GM08714 (cell line): ENCODE data around the gene PDK1.
"Not testable (repeated sequence)": the region's sequence is repeated elsewhere in the genome, so short reads cannot be mapped to it uniquely, and the experiment has no call there.

ENCODE experiments used
- H3K4me3 ChIP-seq: fragments of 200-500 bp; sonication (Bioruptor generic); 2 replicates; pipeline ENCODE4 v1.5.1; 2014; ENCODE audit warnings: mild to moderate bottlenecking, low read length, inconsistent platforms
- ZNF274 ChIP-seq: IDR thresholded peaks from 2 replicates; pipeline ENCODE4 v1.6.1; 2012; ENCODE audit warnings: mild to moderate bottlenecking, low read depth, low read length

PDK1 gene

GRCh38 chr2:172539767-172540166 is 16.1 kb upstream of the PDK1 start:
- H3K4me3 ChIP-seq = no peak overlapping the region
- TF ChIP-seq ZNF274 = no peak

GRCh38 chr2:172540421-172540820 is 15.5 kb upstream of the PDK1 start:
- no peak for TF ChIP-seq ZNF274
- H3K4me3 ChIP-seq = no peak overlapping the region

- no peak for TF ChIP-seq ZNF274
- H3K4me3 ChIP-seq = no peak overlapping the region
Observed at GRCh38 chr2:172545408-172546075, 10.3 kb upstream of the PDK1 start.

GRCh38 chr2:172549131-172549530 is 6.8 kb upstream of the PDK1 start:
- no peak overlapping the region for H3K4me3 ChIP-seq
- TF ChIP-seq ZNF274 = no peak

GRCh38 chr2:172549802-172550201 is 6.1 kb upstream of the PDK1 start:
- not testable (repeated sequence) for H3K4me3 ChIP-seq

- no peak overlapping the region for H3K4me3 ChIP-seq
- no peak for TF ChIP-seq ZNF274
Observed at GRCh38 chr2:172550419-172550818, 5.5 kb upstream of the PDK1 start.

- H3K4me3 ChIP-seq = no peak overlapping the region
- no peak for TF ChIP-seq ZNF274
Observed at GRCh38 chr2:172551271-172551670, 4.6 kb upstream of the PDK1 start.

- no peak for TF ChIP-seq ZNF274
- H3K4me3 ChIP-seq = no peak overlapping the region
Observed at GRCh38 chr2:172552547-172553291, 3.2 kb upstream of the PDK1 start.

GRCh38 chr2:172554352-172555271 is 1.3 kb upstream of the PDK1 start:
- peak overlapping the region; percentile 89 for H3K4me3 ChIP-seq
- no peak for TF ChIP-seq ZNF274

GRCh38 chr2:172555272-172555521 is 693 bp upstream of the PDK1 start:
- no peak for TF ChIP-seq ZNF274
- peak overlapping the region; percentile 89 for H3K4me3 ChIP-seq

GRCh38 chr2:172556284-172557033 is 569 bp downstream of the PDK1 start:
- no peak for TF ChIP-seq ZNF274

GRCh38 chr2:172558372-172558771 is 2.5 kb downstream of the PDK1 start:
- no peak for TF ChIP-seq ZNF274
- no peak overlapping the region for H3K4me3 ChIP-seq

More at GRCh38 chr2:172556284-172557033, 569 bp downstream of the PDK1 start:
- H3K4me3 ChIP-seq = peak overlapping the region; percentile 89

GRCh38 chr2:172560721-172561120 is 4.8 kb downstream of the PDK1 start:
- TF ChIP-seq ZNF274 = no peak
- H3K4me3 ChIP-seq = no peak overlapping the region

GRCh38 chr2:172561270-172561669 is 5.4 kb downstream of the PDK1 start:
- TF ChIP-seq ZNF274 = no peak
- no peak overlapping the region for H3K4me3 ChIP-seq
